PC-9 (cell line): ENCODE results near the gene DTYMK.

Experiments used
- EZH2 ChIP-seq: fragments of 200-600 bp; sonication (generic); IDR thresholded peaks from 2 replicates; pipeline ENCODE4 v1.8.0; 2017; ENCODE audit warnings: antibody characterized with exemption, low read depth
- TF ChIP-seq, protein P1 (sequence below): fragments of 200-600 bp; sonication (generic); conservative IDR thresholded peaks from 2 replicates; pipeline ENCODE4 v1.6.1; 2017; ENCODE audit warnings: mixed run types, antibody characterized with exemption, mild to moderate bottlenecking, moderate library complexity

- no peak for TF ChIP-seq EZH2
- TF ChIP-seq, protein P1, sequence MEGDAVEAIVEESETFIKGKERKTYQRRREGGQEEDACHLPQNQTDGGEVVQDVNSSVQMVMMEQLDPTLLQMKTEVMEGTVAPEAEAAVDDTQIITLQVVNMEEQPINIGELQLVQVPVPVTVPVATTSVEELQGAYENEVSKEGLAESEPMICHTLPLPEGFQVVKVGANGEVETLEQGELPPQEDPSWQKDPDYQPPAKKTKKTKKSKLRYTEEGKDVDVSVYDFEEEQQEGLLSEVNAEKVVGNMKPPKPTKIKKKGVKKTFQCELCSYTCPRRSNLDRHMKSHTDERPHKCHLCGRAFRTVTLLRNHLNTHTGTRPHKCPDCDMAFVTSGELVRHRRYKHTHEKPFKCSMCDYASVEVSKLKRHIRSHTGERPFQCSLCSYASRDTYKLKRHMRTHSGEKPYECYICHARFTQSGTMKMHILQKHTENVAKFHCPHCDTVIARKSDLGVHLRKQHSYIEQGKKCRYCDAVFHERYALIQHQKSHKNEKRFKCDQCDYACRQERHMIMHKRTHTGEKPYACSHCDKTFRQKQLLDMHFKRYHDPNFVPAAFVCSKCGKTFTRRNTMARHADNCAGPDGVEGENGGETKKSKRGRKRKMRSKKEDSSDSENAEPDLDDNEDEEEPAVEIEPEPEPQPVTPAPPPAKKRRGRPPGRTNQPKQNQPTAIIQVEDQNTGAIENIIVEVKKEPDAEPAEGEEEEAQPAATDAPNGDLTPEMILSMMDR: no peak
These were observed 10.7 kb downstream of the DTYMK start for GRCh38 chr2:241675885-241676284.
